ENCODE measurements around the gene DNM3. TPM values are rescaled to one million over a fixed set of nuclear protein-coding genes. Genes with fewer than 3 reads are reported as not detected.

The DNM3 gene
- total and polyA plus RNA-seq, 2 donors (not counting 3 experiments of a cell fraction or from before 2014, with no cell fraction given): 1.4 to 2.5 TPM

- no peak overlapping the region for H3K9ac ChIP-seq (replicated peaks; ENCODE audit: extremely low read depth, insufficient read depth, low read length)
- TF ChIP-seq GATA2 (IDR thresholded peaks at IDR 0.05; ENCODE audit: insufficient read depth, insufficient read length, low read depth, low read length): no peak
- no peak for TF ChIP-seq FOS (IDR thresholded peaks at IDR 0.05; ENCODE audit: borderline replicate concordance, insufficient read depth, low read length)
- no peak for TF ChIP-seq MAX (IDR thresholded peaks at IDR 0.05; ENCODE audit: insufficient read depth, insufficient read length)
- no peak for TF ChIP-seq MYC (IDR thresholded peaks at IDR 0.05; ENCODE audit: low read depth, low read length)
- no peak for TF ChIP-seq EZH2 (IDR thresholded peaks at IDR 0.05; ENCODE audit: borderline replicate concordance, low read depth, low read length, severe bottlenecking)
- TF ChIP-seq POLR2A (IDR thresholded peaks at IDR 0.05; ENCODE audit: low read depth, low read length): no peak
- TF ChIP-seq JUN (IDR thresholded peaks at IDR 0.05; ENCODE audit: borderline replicate concordance, insufficient read depth, insufficient read length, low read depth): no peak
- no peak for TF ChIP-seq CTCF (IDR thresholded peaks at IDR 0.05; ENCODE audit: extremely low read depth in 1 of 2, insufficient read depth in 1 of 2, low read depth in 1 of 2, low read length in 2 of 2)
- TF ChIP-seq POLR2AphosphoS5 (IDR thresholded peaks at IDR 0.05; ENCODE audit: insufficient read depth, low read depth, low read length): no peak
- no peak overlapping the region for H3K4me2 ChIP-seq (ENCODE audit: insufficient read depth, low read length)
- H3K4me3 ChIP-seq (replicated peaks in 1 of 3; ENCODE audit: insufficient read depth in 1 of 3, low read depth in 1 of 3, low read length in 3 of 3): no peak overlapping the region
- ChIA-PET CTCF (no interaction called here), POLR2A (no interaction called here)
- no peak overlapping the region for H2AFZ ChIP-seq (ENCODE audit: low read depth, low read length)
- dilution Hi-C loops (cut with MboI; ENCODE audit: extremely low pct_ligation_motif_present, low sequenced_read_pairs): no loop called here
- no peaks in the 10 kb centered on the region for H3K36me3 ChIP-seq (ENCODE audit: control insufficient read depth in 2 of 2, extremely low read depth in 1 of 2, insufficient read depth in 2 of 2, low read length in 2 of 2)
- no peak overlapping the region for H3K27ac ChIP-seq (ENCODE audit: insufficient read depth, low read depth, low read length)
- no peak for FAIRE-seq
- no peaks in the 10 kb centered on the region for H3K79me2 ChIP-seq (ENCODE audit: control insufficient read depth, insufficient read depth, low read length)
- no peaks in the 10 kb centered on the region for H4K20me1 ChIP-seq (replicated peaks; ENCODE audit: control insufficient read depth, extremely low read depth, insufficient read depth, low read length)
- peaks cover 26% of the 10 kb centered on the region for H3K4me1 ChIP-seq (ENCODE audit: control insufficient read depth, extremely low read depth, insufficient read depth, low read length)
- no peak for DNase-seq (ENCODE audit: low read depth, low spot score)
- H3K9me3 ChIP-seq (replicated peaks; ENCODE audit: control insufficient read depth, insufficient read depth, low read length): no peaks in the 10 kb centered on the region
- BruUV-seq (replicated peaks): no TSS peak
- H3K9me1 ChIP-seq (replicated peaks; ENCODE audit: control insufficient read depth, extremely low read depth, insufficient read depth, low read length): no peaks in the 10 kb centered on the region
- H3K27me3 ChIP-seq (ENCODE audit: control insufficient read depth in 2 of 2, insufficient read depth in 2 of 2, low read length in 2 of 2): no peaks in the 10 kb centered on the region
- intact Hi-C loops (cut with micrococcal nuclease): loop anchor here (5.0 kb wide), 1 partner anchor 198 kb away; no protein-coding TSS in a partner anchor
Measured at GRCh38 chr1:172340520-172340919, 499.2 kb downstream of the DNM3 start.
